Rectal smooth muscle tissue (tissue), 1 donor: Measurements from ENCODE around the gene ZFYVE27.
"Not testable (repeated sequence)": the region's sequence is repeated elsewhere in the genome, so short reads cannot be mapped to it uniquely, and the experiment has no call there.

Experiments
- H3K27ac ChIP-seq: one replicate; pipeline ENCODE4 v1.7.0; 2013; ENCODE audit warnings: low read depth, low read length, inconsistent platforms
- H3K27me3 ChIP-seq: one replicate; pipeline ENCODE4 v1.7.0; 2013; ENCODE audit warnings: low read length; ENCODE audit not compliant: control insufficient read depth, insufficient read depth
- H3K36me3 ChIP-seq: one replicate; pipeline ENCODE4 v1.7.0; 2013; ENCODE audit warnings: low read length; ENCODE audit not compliant: control insufficient read depth, insufficient read depth
- H3K4me1 ChIP-seq: one replicate; pipeline ENCODE4 v1.7.0; 2013; ENCODE audit warnings: low read length; ENCODE audit not compliant: control insufficient read depth, insufficient read depth
- H3K4me3 ChIP-seq: one replicate; pipeline ENCODE4 v1.7.0; 2013; ENCODE audit warnings: low read length
- H3K9ac ChIP-seq: one replicate; pipeline ENCODE4 v1.7.0; 2013; ENCODE audit warnings: low read length

The ZFYVE27 gene, protein sequence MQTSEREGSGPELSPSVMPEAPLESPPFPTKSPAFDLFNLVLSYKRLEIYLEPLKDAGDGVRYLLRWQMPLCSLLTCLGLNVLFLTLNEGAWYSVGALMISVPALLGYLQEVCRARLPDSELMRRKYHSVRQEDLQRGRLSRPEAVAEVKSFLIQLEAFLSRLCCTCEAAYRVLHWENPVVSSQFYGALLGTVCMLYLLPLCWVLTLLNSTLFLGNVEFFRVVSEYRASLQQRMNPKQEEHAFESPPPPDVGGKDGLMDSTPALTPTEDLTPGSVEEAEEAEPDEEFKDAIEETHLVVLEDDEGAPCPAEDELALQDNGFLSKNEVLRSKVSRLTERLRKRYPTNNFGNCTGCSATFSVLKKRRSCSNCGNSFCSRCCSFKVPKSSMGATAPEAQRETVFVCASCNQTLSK

DNA sequence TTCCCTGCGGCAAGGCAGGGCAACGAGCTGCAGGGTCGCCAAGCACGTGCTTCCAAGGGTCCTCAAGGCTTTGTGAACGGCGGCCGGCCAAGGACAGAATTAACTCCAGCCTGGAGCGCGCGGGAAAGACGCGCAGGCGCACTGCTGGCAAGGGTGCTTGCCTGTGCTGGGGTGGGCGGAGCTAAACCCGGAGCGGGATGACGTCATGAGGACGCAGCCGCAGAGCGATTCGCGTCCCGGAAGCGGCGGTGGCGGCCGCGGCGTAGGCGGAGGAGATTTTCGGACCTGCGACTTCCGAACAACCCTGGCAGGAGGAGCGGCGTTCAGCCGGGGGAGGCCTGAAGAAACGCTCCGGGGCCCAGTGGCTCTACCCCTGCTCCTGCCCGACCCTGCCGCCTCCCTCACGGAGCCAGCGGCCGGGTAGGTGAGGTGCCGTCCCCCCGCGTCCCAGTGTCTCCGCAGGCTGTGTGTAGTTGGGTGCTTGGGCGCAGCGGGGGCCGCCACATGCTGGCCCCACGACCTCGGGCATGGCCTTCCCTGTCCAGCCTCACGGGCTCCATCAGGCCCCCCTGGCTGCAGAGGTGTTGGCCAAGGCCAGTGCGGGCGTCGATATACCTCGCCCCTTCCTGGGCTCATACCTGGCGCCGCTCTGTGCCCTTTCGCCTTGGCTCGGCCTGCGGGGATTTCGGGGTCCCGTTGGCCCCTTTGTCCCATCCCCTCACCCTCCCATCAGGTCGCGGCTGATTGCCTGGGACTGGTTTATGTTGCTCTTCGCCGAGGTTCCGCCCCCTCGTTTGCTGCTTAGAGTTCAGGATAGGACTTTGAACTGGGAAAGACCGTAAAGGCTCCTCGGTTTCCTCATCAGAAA lies at the start of gene ZFYVE27:
ZFYVE27 (plus strand) TSS at position 227 of the 868 bp plus-strand sequence. CDS start 1,350 bp downstream, outside the sequence.
- Histone ChIP-seq H3K9ac (peak within 1 kb of the TSS; percentile 84), H3K27me3 (no peaks in the 10 kb centered on the region), H3K4me1 (peaks cover 13% of the 10 kb centered on the region), H3K4me3 (peak within 1 kb of the TSS; percentile 96), H3K27ac (peak within 1 kb of the TSS; percentile 89), H3K36me3 (peaks cover 10% of the 10 kb centered on the region)

DNA sequence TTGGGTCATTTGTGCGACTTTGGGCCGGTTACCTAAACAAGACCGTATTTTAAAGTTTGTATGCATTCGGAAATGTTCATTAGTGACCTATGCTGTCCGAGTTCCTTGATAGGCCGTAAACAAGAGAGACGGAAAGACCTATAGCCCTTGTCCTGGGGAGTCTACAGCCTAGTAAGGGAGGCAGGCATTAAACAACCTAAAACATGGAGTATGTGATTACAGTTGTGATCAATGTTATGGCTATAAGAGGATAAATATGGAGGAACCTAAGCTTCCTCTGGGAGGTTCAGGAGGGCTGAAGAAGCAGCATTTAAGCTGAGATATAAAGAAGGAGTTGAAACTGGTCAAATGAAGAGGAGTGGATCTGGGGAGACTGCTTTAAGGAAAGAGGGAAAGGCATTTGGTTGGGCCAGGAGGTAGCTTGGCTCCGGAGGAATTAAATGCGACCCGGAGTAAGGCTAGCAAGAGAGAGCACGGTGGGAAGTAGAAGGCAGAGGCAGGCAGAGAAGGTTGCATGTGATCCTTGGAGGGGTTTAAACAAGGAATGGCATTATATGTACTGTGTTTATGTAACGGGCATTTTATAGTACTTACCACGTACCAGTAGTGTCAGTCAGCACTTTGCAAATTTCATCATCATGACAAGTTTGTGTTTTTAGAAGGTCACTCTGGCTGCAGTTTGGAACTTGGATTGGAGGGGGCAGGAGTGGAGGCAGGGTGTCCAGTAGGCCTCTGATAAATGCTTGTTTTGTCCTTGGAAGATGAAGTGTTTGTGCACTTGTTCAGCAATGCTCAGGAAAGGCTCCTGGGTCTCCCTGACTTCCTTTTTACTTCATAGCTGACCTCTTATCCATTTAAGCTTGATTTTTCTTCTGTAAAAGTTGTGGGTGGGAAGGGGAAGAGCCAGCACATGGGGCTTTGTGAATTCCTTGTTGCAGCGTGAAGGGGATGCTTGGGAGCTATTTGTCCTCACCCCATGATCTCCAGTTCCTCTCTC lies 48.8 kb upstream of the ZFYVE27 start:
- H3K9ac ChIP-seq: peak overlapping the region; percentile 45
- H3K4me1 ChIP-seq: peaks cover 20% of the 10 kb centered on the region
- H3K27ac ChIP-seq: peak overlapping the region; percentile 93
- H3K27me3 ChIP-seq: no peaks in the 10 kb centered on the region
- peak overlapping the region; percentile 53 for H3K4me3 ChIP-seq
- H3K36me3 ChIP-seq: no peaks in the 10 kb centered on the region

DNA sequence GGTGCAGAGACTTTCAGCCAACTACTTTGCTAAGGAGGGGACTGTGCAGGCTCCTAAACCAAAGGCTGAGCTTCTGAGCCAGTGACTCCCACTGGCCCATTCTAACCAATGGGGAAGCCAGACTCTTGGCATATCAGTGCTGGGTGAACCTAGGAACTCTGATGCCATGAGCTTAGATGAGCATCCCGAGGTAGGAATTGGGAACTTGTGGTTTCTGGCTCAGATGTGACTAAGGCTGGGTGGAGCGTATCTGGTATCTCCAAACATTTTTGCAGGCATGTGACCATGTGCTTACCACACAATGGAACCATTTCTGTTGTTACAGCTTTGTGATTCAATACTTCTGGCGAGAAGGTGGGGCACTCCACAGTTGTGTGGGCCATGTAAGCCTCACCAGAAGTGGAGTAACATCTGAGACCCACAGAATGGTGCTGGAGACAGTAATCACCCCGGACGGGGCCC lies 47.3 kb upstream of the ZFYVE27 start:
- H3K27me3 ChIP-seq: no peaks in the 10 kb centered on the region
- H3K36me3 ChIP-seq: no peaks in the 10 kb centered on the region
- H3K27ac ChIP-seq: no peak overlapping the region
- peaks cover 17% of the 10 kb centered on the region for H3K4me1 ChIP-seq
- no peak overlapping the region for H3K9ac ChIP-seq
- no peak overlapping the region for H3K4me3 ChIP-seq

DNA sequence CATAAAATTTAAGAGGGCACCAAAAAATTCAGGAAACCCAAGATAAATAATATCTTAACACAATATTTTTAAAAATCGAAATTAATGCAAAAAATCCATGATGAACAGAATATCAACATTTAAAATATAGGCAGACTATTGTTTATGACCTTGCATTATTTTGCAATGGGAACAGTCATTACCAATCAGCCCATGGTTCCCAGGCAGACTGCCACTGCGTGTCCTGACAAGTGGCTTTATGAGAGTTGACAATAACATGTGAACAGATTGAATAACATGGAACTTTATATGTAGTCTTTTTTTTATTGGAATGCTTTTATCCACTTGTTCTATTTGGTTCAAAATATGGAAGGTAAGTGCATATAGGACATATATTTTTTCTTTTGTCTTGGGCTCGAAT lies 46.8 kb upstream of the ZFYVE27 start:
- H3K4me3 ChIP-seq: no peak overlapping the region
- H3K4me1 ChIP-seq: peaks cover 11% of the 10 kb centered on the region
- H3K36me3 ChIP-seq: no peaks in the 10 kb centered on the region
- H3K27me3 ChIP-seq: no peaks in the 10 kb centered on the region
- no peak overlapping the region for H3K27ac ChIP-seq
- no peak overlapping the region for H3K9ac ChIP-seq

DNA sequence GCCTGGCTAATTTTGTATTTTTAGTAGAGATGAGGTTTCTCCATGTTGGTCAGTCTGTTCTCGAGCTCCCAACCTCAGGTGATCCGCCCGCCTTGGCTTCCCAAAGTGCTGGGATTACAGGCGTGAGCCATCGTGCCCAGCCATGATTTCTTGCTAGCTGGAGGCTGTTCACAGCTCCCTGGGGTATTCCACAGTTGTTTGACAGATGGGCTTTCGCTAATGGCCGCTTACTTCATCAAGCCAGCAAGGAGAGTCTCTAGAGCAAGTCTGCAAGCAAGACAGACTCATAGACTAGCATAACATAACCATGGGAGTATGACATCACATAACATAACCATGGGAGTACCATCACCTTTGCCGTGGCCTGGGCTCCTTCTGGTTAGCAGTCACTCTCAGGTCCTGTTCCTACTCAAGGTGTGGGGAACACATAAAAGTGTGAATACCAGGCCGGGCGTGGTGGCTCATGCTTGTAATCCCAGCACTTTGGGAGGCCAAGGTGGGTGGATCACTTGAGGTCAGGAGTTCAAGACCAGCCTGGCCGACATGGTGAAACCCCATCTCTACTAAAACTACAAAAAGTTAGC lies 38.8 kb upstream of the ZFYVE27 start:
- not testable (repeated sequence) for H3K9ac ChIP-seq, H3K27ac ChIP-seq, H3K27me3 ChIP-seq

DNA sequence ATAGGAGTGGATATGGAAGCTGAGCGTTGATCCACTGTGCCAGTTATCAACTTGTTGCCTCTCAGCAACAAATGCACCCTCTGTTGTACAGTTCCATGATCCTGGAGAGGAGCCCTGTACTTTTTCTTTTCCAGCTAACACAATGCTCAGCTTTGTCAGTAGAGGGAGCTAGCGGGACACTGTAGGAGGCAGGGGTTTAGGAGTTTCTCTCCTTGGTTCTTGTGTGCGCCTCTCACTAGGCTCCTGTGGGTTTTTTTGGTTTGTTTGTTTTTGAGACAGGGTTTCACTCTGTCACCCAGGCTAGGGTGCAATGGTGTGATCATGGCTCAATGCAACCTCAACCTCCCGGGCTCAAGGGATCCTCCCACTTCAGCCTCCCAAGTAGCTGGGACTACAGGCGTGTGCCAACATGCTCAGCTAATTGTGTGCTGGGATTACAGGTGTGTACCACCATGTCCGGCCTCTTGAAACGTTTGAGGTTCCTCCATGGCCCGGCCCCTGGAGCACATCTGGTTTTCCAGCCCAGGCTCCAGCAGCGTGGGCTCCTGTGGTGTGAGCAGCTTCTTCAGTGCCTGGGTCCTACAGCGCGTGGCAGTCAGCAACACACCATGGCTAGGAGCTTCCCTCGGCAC lies 35.4 kb upstream of the ZFYVE27 start:
- H3K9ac ChIP-seq: no peak overlapping the region

More for the DNA sequence above, 38.8 kb upstream of the ZFYVE27 start:
- not testable (repeated sequence) for H3K36me3 ChIP-seq, H3K4me3 ChIP-seq, H3K4me1 ChIP-seq

DNA sequence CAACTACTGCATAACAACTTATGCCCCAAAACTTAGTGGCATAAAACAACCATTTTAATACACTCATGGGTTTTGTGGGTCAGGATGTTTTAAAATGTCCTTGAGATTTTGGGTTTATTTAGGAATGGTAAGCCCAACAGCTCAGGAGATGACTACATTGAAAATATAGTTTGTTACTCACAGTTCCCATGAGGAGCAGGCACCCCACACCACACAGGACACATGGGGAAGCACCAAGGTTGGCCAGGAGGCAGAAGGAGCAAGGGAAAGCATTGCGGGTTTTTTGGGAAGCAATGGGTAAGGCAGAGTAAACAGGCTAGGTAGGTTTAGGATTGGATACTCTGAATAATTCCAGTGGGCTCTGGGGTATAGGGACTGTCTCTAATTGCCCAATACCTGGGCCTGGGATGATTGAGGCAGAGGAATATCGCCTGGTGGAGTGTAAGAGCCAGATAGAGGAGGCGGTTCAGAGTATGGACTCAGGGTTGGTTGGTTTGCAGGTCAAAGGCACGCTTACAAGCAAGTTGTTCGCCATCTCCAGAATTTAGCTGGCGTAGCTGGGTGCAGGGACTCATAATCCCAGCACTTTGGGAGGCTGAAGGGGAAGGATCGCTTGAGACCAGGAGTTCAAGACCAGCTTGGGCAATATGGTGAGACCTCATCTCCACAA lies 33.4 kb upstream of the ZFYVE27 start:
- no peak overlapping the region for H3K27ac ChIP-seq
- no peak overlapping the region for H3K4me3 ChIP-seq
- no peaks in the 10 kb centered on the region for H3K36me3 ChIP-seq
- no peaks in the 10 kb centered on the region for H3K27me3 ChIP-seq
- peaks cover 5% of the 10 kb centered on the region for H3K4me1 ChIP-seq
- H3K9ac ChIP-seq: no peak overlapping the region

More for the DNA sequence above, 35.4 kb upstream of the ZFYVE27 start:
- no peak overlapping the region for H3K27ac ChIP-seq
- H3K4me1 ChIP-seq: no peaks in the 10 kb centered on the region
- H3K27me3 ChIP-seq: no peaks in the 10 kb centered on the region
- H3K4me3 ChIP-seq: no peak overlapping the region
- no peaks in the 10 kb centered on the region for H3K36me3 ChIP-seq

DNA sequence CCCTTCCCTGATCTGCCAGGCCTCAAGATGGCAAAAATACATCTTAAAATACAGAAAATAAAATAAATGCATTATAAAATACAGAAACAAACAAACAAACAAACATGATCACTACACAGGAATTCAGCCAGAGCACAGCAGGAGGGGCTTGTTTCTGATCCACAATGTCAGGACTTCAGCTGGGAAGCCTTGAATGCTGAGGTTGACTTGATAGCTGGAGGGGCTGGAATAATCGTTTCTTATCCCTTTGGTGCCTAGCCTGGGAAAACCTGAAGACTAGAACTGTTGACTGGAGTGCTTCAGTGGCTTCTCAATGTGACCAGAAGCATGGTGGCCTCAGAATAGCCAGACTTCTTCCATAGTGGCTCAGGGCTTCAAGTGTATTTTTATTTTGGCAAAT lies 32.6 kb upstream of the ZFYVE27 start:
- H3K36me3 ChIP-seq: no peaks in the 10 kb centered on the region
- no peaks in the 10 kb centered on the region for H3K27me3 ChIP-seq
- H3K9ac ChIP-seq: no peak overlapping the region
- no peak overlapping the region for H3K27ac ChIP-seq
- peaks cover 5% of the 10 kb centered on the region for H3K4me1 ChIP-seq
- no peak overlapping the region for H3K4me3 ChIP-seq

DNA sequence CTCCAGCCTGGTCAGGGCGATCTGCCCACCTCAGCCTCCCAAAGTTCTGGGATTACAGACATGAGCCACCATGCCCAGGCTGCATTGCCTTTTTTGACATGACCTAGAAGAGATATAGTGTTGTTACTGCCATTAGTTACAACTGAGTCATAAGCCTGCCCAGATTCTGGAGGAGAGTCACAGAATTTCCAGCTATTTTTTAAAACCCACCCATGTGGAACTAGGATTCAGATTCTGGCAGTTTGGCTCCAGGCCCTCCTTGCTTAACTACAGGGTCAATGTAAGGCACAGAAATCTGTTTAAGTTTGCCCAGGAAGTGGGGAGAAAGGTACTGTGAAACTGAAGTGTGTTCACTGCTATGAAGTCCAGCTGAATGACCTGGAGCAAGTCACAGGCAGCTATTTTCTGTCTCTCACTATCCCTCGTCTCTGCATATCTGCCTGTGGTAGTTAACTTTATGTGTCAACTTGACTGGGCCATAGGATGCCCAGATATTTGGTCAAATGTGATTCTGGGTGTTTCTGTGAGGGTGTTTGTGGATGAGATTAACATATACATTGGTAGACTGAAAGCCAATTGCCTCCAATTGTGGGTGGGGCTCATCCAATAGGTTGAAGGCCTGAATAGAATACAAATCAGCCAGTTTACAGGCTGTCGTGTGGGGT lies 31.8 kb upstream of the ZFYVE27 start:
- peaks cover 10% of the 10 kb centered on the region for H3K4me1 ChIP-seq
- H3K36me3 ChIP-seq: no peaks in the 10 kb centered on the region
- H3K27me3 ChIP-seq: no peaks in the 10 kb centered on the region
- H3K9ac ChIP-seq: no peak overlapping the region
- no peak overlapping the region for H3K27ac ChIP-seq
- no peak overlapping the region for H3K4me3 ChIP-seq

DNA sequence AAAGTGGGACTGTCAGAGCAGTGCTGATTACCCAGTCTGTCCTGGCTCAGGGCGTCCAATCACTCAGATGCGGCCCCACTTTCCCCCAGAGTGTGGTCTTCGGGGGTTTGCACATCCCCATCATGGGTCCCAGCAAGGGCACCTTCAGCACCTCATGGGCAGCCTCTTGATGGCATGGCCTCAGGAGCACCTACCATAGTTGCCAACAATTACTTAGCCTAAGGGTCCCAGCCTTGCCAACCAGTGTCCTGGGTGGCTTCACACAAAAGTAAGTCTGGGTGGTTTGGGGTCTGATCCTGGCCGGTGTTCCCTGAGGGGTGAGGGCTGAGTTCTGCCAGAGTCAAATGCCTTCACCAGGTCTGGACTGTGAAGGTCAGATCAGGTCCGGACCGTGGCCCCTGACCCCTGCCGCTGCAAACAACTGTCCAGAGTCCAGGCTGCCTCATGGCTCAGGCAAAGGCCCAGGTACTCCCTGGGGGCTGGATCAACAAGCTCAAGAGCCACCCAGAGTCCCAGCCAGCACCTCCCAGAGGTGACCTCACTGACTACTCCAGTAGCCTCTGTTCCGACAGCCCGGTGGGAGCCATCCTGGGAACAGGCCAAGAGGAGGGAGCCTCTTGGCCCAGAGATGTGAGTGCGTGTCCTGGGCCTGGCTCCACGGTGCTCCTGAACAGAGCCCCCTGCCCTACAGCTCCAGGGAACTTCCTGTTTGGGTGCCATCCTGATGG lies 29.6 kb upstream of the ZFYVE27 start:
- H3K27me3 ChIP-seq: no peaks in the 10 kb centered on the region
- H3K36me3 ChIP-seq: no peaks in the 10 kb centered on the region
- H3K4me3 ChIP-seq: no peak overlapping the region
- H3K4me1 ChIP-seq: peaks cover 10% of the 10 kb centered on the region
- no peak overlapping the region for H3K9ac ChIP-seq
- peak overlapping the region; percentile 19 for H3K27ac ChIP-seq
